GM18909 (cell line): ENCODE results near the gene UGT2B10.
"Not testable (repeated sequence)": the region's sequence is repeated elsewhere in the genome, so short reads cannot be mapped to it uniquely, and the experiment has no call there.

ENCODE experiments used
- ATAC-seq: cut with Tn5 transposase; IDR thresholded peaks from one replicate; pipeline ENCODE4 v1.9.1; 2021; ENCODE audit warnings: mild to moderate bottlenecking; ENCODE audit not compliant: unreplicated experiment, poor library complexity

The UGT2B10 gene

DNA sequence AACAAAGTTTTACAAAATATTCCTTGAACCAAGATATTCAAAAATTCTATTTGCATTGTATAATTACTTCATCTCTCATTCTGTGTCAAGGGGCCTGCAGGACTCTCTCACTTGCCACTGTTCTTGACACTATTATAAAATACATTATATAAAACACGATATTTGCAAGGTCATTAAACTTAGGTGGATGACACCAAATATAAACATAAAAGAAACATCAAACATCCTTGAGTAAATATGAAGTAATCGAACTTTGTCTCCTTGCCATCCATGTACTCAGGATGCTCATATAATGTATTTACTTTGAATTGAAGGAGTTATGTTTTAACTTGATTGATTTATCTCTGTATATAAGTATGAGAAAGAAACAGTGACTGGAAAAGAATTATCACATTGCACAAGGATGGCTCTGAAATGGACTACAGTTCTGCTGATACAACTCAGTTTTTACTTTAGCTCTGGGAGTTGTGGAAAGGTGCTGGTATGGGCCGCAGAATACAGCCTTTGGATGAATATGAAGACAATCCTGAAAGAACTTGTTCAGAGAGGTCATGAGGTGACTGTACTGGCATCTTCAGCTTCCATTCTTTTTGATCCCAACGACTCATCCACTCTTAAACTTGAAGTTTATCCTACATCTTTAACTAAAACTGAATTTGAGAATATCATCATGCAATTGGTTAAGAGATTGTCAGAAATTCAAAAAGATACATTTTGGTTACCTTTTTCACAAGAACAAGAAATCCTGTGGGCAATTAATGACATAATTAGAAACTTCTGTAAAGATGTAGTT, at the start of gene UGT2B10:
Gene UGT2B10 (plus strand): TSS at position 378 of the 793 bp plus-strand sequence. CDS start 26 bp downstream, at position 404.
- ATAC-seq, result not testable (repeated sequence)

- not testable (repeated sequence) for ATAC-seq
Observed at GRCh38 chr4:68771836-68772235, 44.0 kb upstream of the UGT2B10 start.

DNA sequence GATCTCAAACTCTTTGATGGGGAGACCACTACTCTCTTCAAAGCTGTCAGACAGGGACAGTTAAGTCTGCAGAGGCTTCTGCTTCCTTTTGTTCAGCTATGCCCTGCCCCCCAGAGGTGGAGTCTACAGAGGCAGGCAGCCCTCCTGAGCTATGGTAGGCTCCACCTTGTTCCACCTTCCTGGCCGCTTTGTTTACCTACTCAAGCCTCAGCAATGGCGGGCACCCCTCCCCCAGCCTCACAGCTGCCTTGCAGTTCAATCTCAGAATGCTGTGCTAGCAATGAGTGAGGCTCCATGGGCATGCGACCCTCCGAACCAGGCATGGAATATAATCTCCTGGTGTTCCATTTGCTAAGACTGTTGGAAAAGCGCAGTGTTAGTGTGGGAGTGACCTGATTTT, 42.1 kb upstream of the UGT2B10 start:
- no peak for ATAC-seq

DNA sequence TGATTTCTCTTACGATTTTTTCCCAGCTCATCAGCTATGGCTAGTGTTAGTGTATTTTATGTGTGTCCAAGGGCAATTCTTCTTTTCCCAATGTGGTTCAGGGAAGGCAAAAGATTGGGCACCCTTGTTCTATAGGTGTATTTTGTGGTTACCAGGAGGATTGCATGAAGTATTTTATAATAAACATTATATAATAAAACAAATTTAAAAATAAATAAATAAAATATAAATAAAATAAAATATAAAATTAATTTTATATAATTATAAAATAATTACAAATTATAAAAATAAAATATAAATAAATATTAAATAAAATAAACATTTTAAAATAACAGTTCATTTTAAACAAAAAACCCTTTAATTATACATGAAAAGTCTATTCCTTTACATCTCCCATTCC, 35.6 kb upstream of the UGT2B10 start:
- no peak for ATAC-seq

- no peak for ATAC-seq
Observed at GRCh38 chr4:68797048-68797447, 18.7 kb upstream of the UGT2B10 start.

DNA sequence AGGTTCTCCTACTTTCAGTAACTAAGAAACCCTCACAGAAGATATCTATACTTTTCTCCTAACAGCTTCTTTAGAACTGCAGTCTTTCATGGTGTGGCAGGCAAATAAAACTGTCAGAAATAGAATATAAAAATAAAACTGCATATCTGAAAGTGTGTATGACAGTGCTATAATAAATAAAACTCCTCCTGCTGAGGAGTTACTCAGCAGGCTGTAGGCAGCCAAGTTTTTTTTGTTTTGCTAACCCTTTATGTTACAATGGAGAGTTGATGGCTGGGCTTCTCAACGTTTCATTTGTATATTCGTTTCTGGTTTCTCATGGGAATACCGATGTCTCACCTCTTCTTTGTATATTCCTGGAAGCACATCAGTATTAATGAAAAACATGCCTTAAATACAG, 18.2 kb upstream of the UGT2B10 start:
- ATAC-seq, result no peak

DNA sequence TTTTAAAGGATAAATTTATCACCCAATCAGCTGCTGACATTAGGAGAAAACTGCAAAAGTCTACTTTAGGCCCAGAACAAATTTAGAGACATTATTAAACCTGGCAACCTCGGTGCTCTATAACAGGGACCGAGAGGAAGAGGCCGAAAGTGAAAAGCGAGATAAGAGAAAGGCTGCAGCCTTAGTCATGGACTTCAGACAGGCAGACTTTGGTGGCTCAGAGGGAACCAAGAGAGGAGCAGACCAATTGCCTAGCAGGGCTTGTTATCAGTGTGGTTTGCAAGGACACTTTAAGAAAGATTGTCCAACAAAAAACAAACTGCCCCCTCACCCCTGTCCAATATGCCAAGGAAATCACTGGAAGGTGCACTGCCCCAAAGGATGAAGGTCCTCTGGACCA, 12.8 kb upstream of the UGT2B10 start:
- no peak for ATAC-seq

DNA sequence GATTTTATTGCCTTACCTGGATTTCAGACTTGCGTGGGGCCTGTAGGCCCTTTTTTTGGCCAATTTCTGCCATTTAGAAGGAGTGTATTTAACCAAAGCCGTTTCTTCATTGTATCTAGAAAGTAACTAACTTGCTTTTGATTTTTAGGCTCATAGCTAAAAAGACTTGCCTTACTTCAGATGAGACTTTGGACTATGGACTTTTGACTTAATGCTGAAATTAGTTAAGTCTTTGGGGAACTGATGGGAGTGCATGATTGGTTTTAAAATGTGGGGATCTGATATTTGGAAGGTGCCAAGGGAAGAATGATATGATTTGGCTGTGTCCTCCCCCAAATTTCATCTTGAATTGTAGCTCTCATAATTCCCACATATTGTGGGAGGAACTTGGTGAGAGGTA, 7.7 kb upstream of the UGT2B10 start:
- no peak for ATAC-seq

GRCh38 chr4:68810919-68811318, 4.9 kb upstream of the UGT2B10 start:
- ATAC-seq, result no peak

GRCh38 chr4:68816410-68817265, 844 bp downstream of the UGT2B10 start:
- not testable (repeated sequence) for ATAC-seq

- no peak for ATAC-seq
Observed at GRCh38 chr4:68817386-68817785, 1.6 kb downstream of the UGT2B10 start.

GRCh38 chr4:68818030-68818462, 2.3 kb downstream of the UGT2B10 start:
- ATAC-seq, result not testable (repeated sequence)

DNA sequence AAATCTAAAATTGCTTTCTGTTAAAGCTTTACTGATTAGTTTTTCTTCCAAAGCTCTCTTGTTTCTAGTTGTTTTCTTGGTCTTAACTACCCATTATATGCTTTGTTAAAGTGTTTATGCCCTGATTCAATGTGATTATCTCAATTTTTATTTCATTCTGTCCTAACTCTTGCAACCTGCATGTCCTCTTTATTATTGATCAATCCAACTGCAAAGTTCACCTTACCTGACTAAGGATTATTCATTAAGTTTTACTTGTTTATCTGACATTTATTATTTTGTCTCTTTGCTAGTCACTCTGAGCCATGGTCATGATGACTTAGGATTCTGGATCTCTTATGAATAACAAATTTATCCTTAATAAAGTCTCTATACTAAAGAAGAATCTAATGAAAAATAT, 15.8 kb downstream of the UGT2B10 start:
- no peak for ATAC-seq

GRCh38 chr4:68850293-68850692, 34.5 kb downstream of the UGT2B10 start:
- no peak for ATAC-seq

DNA sequence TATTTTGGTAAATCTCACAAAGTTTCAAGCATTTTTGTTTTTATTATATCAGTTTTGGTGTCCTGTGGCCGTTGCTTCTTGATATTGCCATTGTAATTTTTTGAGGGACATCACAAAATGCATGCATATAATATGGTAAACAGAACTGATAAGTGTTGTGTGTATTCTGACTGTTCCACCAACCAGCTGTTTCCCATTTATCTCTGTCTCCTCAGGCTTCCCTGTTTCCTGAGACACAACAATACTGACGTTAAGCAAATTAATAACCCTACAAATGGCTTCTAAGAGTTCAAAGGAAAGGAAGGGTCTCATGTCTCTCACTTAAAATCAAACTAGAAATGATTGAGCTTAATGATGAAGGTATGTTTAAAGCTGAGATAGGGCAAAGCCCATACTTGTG, 40.0 kb downstream of the UGT2B10 start:
- no peak for ATAC-seq

DNA sequence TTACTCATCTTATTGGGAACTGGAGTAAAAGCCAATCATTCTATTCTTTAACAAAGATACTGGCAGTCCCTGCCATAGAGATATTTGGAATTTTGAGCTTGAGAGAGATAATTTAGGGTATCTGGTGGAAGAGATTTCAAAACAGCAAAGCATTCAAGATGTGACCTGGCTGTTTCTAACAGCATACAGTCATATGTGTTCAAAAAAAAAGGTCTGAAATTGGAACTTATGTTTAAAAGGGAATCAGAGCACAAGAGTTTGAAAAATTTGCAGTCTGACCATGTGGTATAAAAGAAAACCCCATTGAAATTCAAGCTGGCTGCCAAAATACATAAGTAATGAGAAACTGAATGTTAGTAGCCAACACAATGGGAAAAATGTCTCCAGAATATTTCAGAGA, 42.2 kb downstream of the UGT2B10 start:
- ATAC-seq, result no peak

DNA sequence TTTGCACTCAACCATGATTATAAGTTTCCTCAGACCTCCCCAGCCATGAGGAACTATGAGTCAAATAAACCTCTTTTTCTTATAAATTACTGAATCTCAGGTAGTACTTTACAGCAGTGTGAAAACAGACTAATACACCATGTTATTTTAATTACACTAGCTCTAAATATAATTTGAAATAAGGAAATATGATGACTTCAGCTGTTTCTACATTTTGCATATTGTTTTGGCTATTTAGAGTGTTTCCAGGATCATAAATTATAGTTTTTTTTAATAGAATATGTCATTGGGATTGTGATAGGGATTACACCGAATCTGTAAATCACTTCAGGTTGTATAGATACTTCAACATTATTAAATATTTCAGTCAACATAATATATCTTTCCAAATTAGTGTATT, 43.9 kb downstream of the UGT2B10 start:
- ATAC-seq, result no peak

- no peak for ATAC-seq
Observed at GRCh38 chr4:68861057-68861456, 45.3 kb downstream of the UGT2B10 start.

- no peak for ATAC-seq
Observed at GRCh38 chr4:68864438-68865187, 48.8 kb downstream of the UGT2B10 start.

GRCh38 chr4:68865188-68865638, 49.4 kb downstream of the UGT2B10 start:
- ATAC-seq, result no peak

DNA sequence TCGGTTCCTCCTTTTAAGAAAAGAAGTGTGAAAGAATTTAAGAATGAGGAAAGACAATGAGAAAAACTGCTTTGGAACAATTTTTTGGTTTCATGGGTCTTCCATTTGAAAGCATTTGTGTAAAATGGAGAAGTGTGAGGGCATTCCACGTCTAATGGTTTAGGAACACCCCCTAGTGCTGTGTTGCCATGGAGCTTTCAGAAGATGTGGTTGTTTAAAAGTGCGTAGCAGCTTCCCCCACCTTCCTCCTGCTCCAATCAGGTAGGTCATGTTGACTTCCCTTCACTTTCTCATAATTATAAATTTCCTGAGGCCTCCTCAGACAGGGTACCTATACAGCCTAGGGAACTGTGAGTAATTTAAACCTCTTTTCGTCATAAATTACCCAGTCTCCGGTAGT, 50.0 kb downstream of the UGT2B10 start:
- no peak for ATAC-seq
